SK-N-SH (cell line): Measurements from ENCODE around the gene PDHX. TPM values are rescaled to one million over a fixed set of nuclear protein-coding genes. Genes with fewer than 3 reads are reported as not detected.

ENCODE experiments used
- CTCF ChIA-PET: fragments of 300-600, 350-600 bp; formaldehyde crosslinking; extraction: SDS; loops from one replicate; lab custom pipeline; 2021; lab: Yijun Ruan, JAX
- POLR2A ChIA-PET: fragments of 350-600 bp; sonication (Branson Sonifier 250); formaldehyde crosslinking; extraction: SDS; loops from one replicate; lab custom pipeline; 2020; ENCODE audit warnings: antibody characterized with exemption, inconsistent platforms; lab: Yijun Ruan, JAX
- DNase-seq: peaks from one replicate; pipeline ENCODE4 v3.0.0; 2012
- H2AFZ ChIP-seq: fragments of 200-600 bp; sonication (generic); 2 replicates; pipeline ENCODE4 v1.8.1; 2016; ENCODE audit warnings: antibody characterized with exemption, mild to moderate bottlenecking, low read depth
- H3F3A ChIP-seq: fragments of 200-600 bp; sonication (generic); replicated peaks from 2 replicates; pipeline ENCODE3; 2016; ENCODE audit warnings: antibody characterized with exemption, mild to moderate bottlenecking; ENCODE audit not compliant: insufficient read depth
- H3K27ac ChIP-seq, 2 experiments: fragments of 200-500 bp in 1 of 2; fragments of 200-600 bp in 1 of 2; sonication (Bioruptor generic) in 1 of 2; sonication (generic), shearing (Covaris generic) in 1 of 2; 2 replicates each; pipeline versions ENCODE4 v1.5.1 to v1.6.1; 2014 to 2016; ENCODE audit warnings: low read depth in 2 of 2, inconsistent platforms in 1 of 2, low read length in 1 of 2, mild to moderate bottlenecking in 1 of 2, mixed read lengths in 1 of 2
- H3K27me3 ChIP-seq: fragments of 200-600 bp; sonication (generic), shearing (Covaris generic); 2 replicates; pipeline ENCODE4 v1.6.1; 2016; ENCODE audit warnings: mixed run types; ENCODE audit not compliant: insufficient read depth
- H3K36me3 ChIP-seq, 2 experiments: fragments of 200-500 bp in 1 of 2; fragments of 200-600 bp in 1 of 2; sonication (Bioruptor generic) in 1 of 2; sonication (generic) in 1 of 2; replicated peaks in 1 of 2; 2 replicates each; pipeline versions ENCODE3 to v1.5.1; 2014 to 2016; ENCODE audit warnings: low read length in 1 of 2, mild to moderate bottlenecking in 1 of 2; ENCODE audit not compliant: insufficient read depth in 2 of 2, control insufficient read depth in 1 of 2
- H3K4me1 ChIP-seq, 2 experiments: fragments of 200-500 bp in 1 of 2; fragments of 200-600 bp in 1 of 2; sonication (Bioruptor generic) in 1 of 2; sonication (generic), shearing (Covaris generic) in 1 of 2; 2 replicates each; pipeline versions ENCODE4 v1.5.1 to v1.6.1; 2014 to 2016; ENCODE audit warnings: low read depth in 1 of 2, low read length in 1 of 2, mixed run types in 1 of 2; ENCODE audit not compliant: insufficient read depth in 2 of 2, control insufficient read depth in 1 of 2
- H3K4me2 ChIP-seq: fragments of 200-600 bp; sonication (generic), shearing (Covaris generic); 2 replicates; pipeline ENCODE4 v1.6.1; 2017; ENCODE audit warnings: mixed run types
- H3K4me3 ChIP-seq, 2 experiments: fragments of 200-500 bp in 1 of 2; fragments of 200-600 bp in 1 of 2; sonication (Bioruptor generic) in 1 of 2; sonication (generic), shearing (Covaris generic) in 1 of 2; 2 replicates each; pipeline versions ENCODE4 v1.5.1 to v1.8.1; 2014 to 2016; ENCODE audit warnings: low read depth in 2 of 2, inconsistent platforms in 1 of 2, low read length in 1 of 2, mild to moderate bottlenecking in 1 of 2, mixed read lengths in 1 of 2, moderate library complexity in 1 of 2
- H3K79me2 ChIP-seq: fragments of 200-600 bp; sonication (generic); 2 replicates; pipeline ENCODE4 v1.8.1; 2017; ENCODE audit warnings: mild to moderate bottlenecking; ENCODE audit not compliant: insufficient read depth
- H3K9ac ChIP-seq: fragments of 200-600 bp; sonication (generic); 2 replicates; pipeline ENCODE4 v1.6.1; 2017; ENCODE audit warnings: mixed run types
- H3K9me2 ChIP-seq: fragments of 200-600 bp; sonication (generic); 2 replicates; pipeline ENCODE4 v1.6.1; 2017; ENCODE audit warnings: mixed run types
- H3K9me3 ChIP-seq: fragments of 200-600 bp; sonication (generic); 2 replicates; pipeline ENCODE4 v1.6.1; 2017; ENCODE audit warnings: mixed run types, mild to moderate bottlenecking, moderate library complexity
- H4K20me1 ChIP-seq: fragments of 200-600 bp; sonication (generic); 2 replicates; pipeline ENCODE4 v1.6.1; 2017; ENCODE audit warnings: mild to moderate bottlenecking, mixed run types; ENCODE audit not compliant: insufficient read depth
- FOSL2 ChIP-seq: IDR thresholded peaks from 2 replicates; pipeline ENCODE4 v1.4.0; 2012; ENCODE audit warnings: low read depth, mild to moderate bottlenecking, moderate library complexity, borderline replicate concordance
- GATA2 ChIP-seq: sonication (generic); formaldehyde crosslinking; IDR thresholded peaks from 2 replicates; pipeline ENCODE4 v1.5.0; 2020; ENCODE audit warnings: mild to moderate bottlenecking, missing genetic modification reagents
- IRF3 ChIP-seq: fragments of 150-350 bp; IDR thresholded peaks from 2 replicates; pipeline ENCODE4 v1.6.1; 2016; ENCODE audit warnings: mild to moderate bottlenecking, low read depth, low read length
- MAX ChIP-seq: IDR thresholded peaks from 2 replicates; pipeline ENCODE4 v1.4.0; 2012; ENCODE audit warnings: low read depth
- MXI1 ChIP-seq: IDR thresholded peaks from 2 replicates; pipeline ENCODE4 v1.6.1; 2012; ENCODE audit warnings: mild to moderate bottlenecking, low read depth, low read length, improper control_type of control experiment
- NRF1 ChIP-seq: IDR thresholded peaks from 2 replicates; pipeline ENCODE4 v1.6.1; 2012; ENCODE audit warnings: low read depth, mild to moderate bottlenecking, low read length
- POLR2AphosphoS5 ChIP-seq: IDR thresholded peaks from 2 replicates; pipeline ENCODE4 v1.6.1; 2012; ENCODE audit warnings: low read depth, low read length
- RAD21 ChIP-seq: IDR thresholded peaks from 2 replicates; pipeline ENCODE4 v1.6.1; 2012; ENCODE audit warnings: mild to moderate bottlenecking, low read length
- REST ChIP-seq: IDR thresholded peaks from 2 replicates; pipeline ENCODE4 v1.6.1; 2012; ENCODE audit warnings: mild to moderate bottlenecking, low read depth, low read length, moderate library complexity
- SIN3A ChIP-seq: IDR thresholded peaks from 2 replicates; pipeline ENCODE4 v1.6.1; 2012; ENCODE audit warnings: low read depth, mild to moderate bottlenecking, low read length, moderate library complexity, borderline replicate concordance
- SMC3 ChIP-seq: IDR thresholded peaks from 2 replicates; pipeline ENCODE4 v1.6.1; 2012; ENCODE audit warnings: low read depth, low read length, improper control_type of control experiment
- USF2 ChIP-seq: fragments of 150-350 bp; IDR thresholded peaks from 2 replicates; pipeline ENCODE4 v1.6.1; 2017; ENCODE audit warnings: antibody characterized with exemption, low read length, low read depth, borderline replicate concordance
- WGBS: methylation state at CpG from one replicate; pipeline ENCODE4 v1.1.6; 2017; ENCODE audit warnings: low lambda C conversion rate; 5-methylcytosine and 5-hydroxymethylcytosine counted together
- polyA plus RNA-seq, 3 experiments: library from polyadenylated mRNA; depleted of rRNA; stranded (reverse); fragments of >200 nt; gene quantifications; 2 replicates each; pipeline ENCODE4 v1.2.3, GENCODE V29; 2012
- TF ChIP-seq, protein P1 (sequence below): IDR thresholded peaks from 2 replicates; pipeline ENCODE4; 2012

The PDHX gene
- polyA plus RNA-seq, 1 of the 3 experiments (the other 2 are of a cell fraction), result 14.8 TPM

DNA sequence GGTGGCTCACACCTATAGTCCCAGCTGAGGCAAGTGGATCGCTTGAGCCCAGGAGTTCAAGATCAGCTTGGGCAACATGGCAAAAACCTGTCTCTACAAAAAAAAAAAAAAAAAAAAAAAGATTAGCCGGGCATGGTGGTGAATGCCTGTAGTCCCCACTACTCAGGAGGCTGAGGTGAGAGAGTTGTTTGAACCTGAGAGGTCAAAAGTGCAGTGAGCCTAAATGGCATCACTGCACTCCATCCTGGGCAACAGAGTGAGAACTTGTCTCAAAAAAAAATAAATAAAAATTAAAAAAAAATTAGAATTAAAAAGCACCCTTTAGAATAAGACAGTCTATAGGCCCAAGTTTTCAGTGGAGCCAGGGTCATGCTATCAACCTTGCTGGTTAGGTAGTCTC is 95.5 kb downstream of the PDHX start:
- DNase-seq, result no peak
- Histone ChIP-seq H2AFZ (no peak overlapping the region), H3K9me2 (no peaks in the 10 kb centered on the region), H4K20me1 (no peaks in the 10 kb centered on the region), H3K4me2 (no peak overlapping the region), H3K36me3 (no peaks in the 10 kb centered on the region), H3K9me3 (no peaks in the 10 kb centered on the region), H3K27me3 (no peaks in the 10 kb centered on the region), H3K79me2 (no peaks in the 10 kb centered on the region), H3K4me1 (peaks cover 0 to 11% of the 10 kb centered on the region in 2 experiments), H3K27ac (no peak overlapping the region), H3K4me3 (no peak overlapping the region), H3K9ac (no peak overlapping the region), H3F3A (peaks cover 11% of the 10 kb centered on the region)
- TF ChIP-seq REST (no peak), MXI1 (no peak), IRF3 (no peak), POLR2AphosphoS5 (no peak), SMC3 (no peak), MAX (no peak), NRF1 (no peak), SIN3A (no peak), RAD21 (no peak), FOSL2 (no peak), USF2 (no peak), GATA2 (no peak)
- TF ChIP-seq, protein P1, sequence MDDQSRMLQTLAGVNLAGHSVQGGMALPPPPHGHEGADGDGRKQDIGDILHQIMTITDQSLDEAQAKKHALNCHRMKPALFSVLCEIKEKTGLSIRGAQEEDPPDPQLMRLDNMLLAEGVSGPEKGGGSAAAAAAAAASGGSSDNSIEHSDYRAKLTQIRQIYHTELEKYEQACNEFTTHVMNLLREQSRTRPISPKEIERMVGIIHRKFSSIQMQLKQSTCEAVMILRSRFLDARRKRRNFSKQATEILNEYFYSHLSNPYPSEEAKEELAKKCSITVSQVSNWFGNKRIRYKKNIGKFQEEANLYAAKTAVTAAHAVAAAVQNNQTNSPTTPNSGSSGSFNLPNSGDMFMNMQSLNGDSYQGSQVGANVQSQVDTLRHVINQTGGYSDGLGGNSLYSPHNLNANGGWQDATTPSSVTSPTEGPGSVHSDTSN, result no peak
- POLR2A ChIA-PET, result no interaction called here
- CTCF ChIA-PET, result no interaction called here
- WGBS, result 100% methylated on average over 2 of the region's 2 CpGs
